Ishikawa (cell line): ENCODE measurements around the gene SPATA45.

Source experiments
- CEBPB ChIP-seq: IDR thresholded peaks from 2 replicates; pipeline ENCODE4 v1.6.1; 2012
- FOXM1 ChIP-seq: IDR thresholded peaks from 2 replicates; pipeline ENCODE4 v1.6.1; 2012; ENCODE audit warnings: low read depth, borderline replicate concordance
- NFIC ChIP-seq: IDR thresholded peaks from 2 replicates; pipeline ENCODE4 v1.6.1; 2012
- RAD21 ChIP-seq: IDR thresholded peaks from 2 replicates; pipeline ENCODE4 v1.6.1; 2012; ENCODE audit warnings: low read depth
- TAF1 ChIP-seq: IDR thresholded peaks from 2 replicates; pipeline ENCODE4 v1.6.1; 2012; ENCODE audit warnings: low read depth, mild to moderate bottlenecking
- YY1 ChIP-seq: IDR thresholded peaks from 2 replicates; pipeline ENCODE4 v1.6.1; 2012; ENCODE audit warnings: low read depth

DNA sequence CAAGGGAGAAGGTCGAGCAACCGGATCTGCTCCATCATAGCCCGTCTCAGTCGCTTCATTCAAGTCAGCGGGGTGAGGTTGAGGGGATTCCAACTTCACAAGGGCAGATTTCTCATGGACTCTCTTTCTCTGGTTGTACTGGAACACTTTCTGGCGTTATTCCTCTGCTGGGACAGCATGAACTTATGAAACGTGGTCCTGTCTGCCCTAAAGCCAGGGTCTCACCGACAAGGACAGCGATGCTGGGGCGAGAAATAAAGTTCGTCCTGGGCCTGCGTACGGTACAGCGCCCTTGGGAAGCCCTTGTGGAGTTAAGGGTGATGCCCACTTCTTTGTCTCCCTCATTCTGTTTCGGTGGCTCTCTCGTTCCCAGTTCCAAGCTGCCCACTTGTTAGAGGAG is 9.3 kb upstream of the SPATA45 start:
- no peak for TF ChIP-seq RAD21
- no peak for TF ChIP-seq TAF1
- no peak for TF ChIP-seq YY1
- no peak for TF ChIP-seq CEBPB
- TF ChIP-seq NFIC, result no peak
- no peak for TF ChIP-seq FOXM1
